ENCODE data around the gene TRAK2.

TRAK2 gene

GRCh38 chr2:201482543-201482942, 31.3 kb upstream of the TRAK2 start:
- DNase-seq (ENCODE audit: low read depth), result no peak
- no peak overlapping the region for H3K4me3 ChIP-seq (ENCODE audit: low read depth, low read length)
- TF ChIP-seq CTCF (IDR thresholded peaks at IDR 0.05; ENCODE audit: low read depth, low read length, missing control alignments), result no peak

- no peak overlapping the region for H3K4me3 ChIP-seq (ENCODE audit: low read depth, low read length)
- DNase-seq (ENCODE audit: low read depth), result no peak
- TF ChIP-seq CTCF (IDR thresholded peaks at IDR 0.05; ENCODE audit: low read depth, low read length, missing control alignments), result no peak
Measured at GRCh38 chr2:201472411-201472810, 21.2 kb upstream of the TRAK2 start.

DNA sequence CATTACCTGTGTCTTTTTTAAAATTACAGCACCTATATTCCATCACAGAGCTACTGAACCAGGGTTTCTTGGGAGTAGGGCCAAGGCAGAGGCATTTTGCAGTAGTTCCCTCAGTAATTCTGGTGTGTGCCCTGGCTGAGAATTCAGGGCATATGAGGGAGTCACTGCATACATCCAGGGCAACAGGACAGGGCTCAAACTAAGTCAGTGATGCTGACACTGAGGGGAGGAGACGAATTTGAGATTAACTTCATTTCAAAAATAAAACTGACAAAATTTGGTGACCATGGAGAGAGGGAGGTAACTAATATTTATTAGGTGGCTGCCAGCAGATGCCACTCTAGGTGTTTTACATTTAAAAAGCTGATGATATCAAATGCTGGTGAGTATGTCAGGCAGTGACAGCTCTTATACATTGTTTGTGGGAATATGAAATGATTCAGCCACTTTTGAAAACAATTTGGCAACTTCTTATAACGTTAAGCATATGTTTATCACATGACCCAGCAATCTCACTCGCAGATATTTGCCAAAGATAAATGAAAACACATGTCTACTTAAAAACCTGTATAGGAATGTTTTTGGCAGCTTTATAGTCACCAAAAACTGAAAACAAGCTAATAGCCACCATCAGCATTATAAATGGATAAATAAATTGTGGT, 20.6 kb upstream of the TRAK2 start:
- no peak overlapping the region for H3K4me3 ChIP-seq (ENCODE audit: low read depth, low read length)
- DNase-seq (ENCODE audit: low read depth), result no peak
- TF ChIP-seq CTCF (IDR thresholded peaks at IDR 0.05; ENCODE audit: low read depth, low read length, missing control alignments), result no peak

DNA sequence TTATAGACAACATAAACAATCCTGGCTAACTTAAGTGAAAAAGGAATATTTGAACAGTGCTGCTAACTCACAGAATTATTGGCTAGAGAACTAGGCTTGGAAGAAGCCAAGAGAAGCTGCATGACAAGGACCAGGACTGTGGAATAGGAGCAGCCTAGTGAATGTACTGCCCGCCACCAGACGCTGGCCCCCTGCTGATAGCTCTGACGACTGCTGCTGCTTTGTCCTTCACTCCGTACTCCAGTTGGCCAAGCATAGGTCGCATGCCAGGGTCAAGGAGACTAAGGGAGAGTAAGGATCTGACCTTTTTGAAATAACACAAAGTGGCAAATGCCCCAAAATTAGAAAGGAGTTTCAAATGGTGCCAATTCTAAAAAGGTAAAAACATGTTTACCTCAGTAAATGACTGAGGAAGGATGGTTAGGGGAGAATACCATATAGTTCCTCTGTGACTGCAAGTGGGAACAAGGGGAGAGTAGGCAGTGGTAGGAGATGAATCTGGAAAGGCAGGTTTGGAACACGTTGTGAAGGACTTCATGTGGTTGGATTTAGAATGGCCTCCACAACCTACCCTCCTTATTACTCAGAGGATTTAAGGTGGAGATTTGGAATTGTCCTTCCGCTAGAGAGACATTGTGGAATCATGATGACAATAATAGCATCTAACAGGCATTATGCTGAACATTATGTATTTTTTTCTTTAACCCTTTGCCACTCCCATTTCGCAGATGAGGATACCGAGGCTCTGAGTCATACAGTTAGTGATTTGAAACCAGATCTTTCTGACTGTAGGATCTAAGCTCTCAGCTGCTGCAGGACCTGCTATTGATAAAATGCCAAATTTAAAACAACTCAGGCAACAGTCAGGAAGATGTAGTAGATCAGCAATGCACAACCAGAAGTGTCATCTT, 19.8 kb upstream of the TRAK2 start:
- TF ChIP-seq CTCF (IDR thresholded peaks at IDR 0.05; ENCODE audit: low read depth, low read length, missing control alignments), result no peak
- no peak for DNase-seq (ENCODE audit: low read depth)
- H3K4me3 ChIP-seq (ENCODE audit: low read depth, low read length), result no peak overlapping the region

GRCh38 chr2:201467666-201468065, 16.4 kb upstream of the TRAK2 start:
- no peak for TF ChIP-seq CTCF (IDR thresholded peaks at IDR 0.05; ENCODE audit: low read depth, low read length, missing control alignments)
- H3K4me3 ChIP-seq (ENCODE audit: low read depth, low read length), result no peak overlapping the region
- no peak for DNase-seq (ENCODE audit: low read depth)

GRCh38 chr2:201466050-201466675, 14.9 kb upstream of the TRAK2 start:
- H3K4me3 ChIP-seq (ENCODE audit: low read depth, low read length), result no peak overlapping the region
- TF ChIP-seq CTCF (IDR thresholded peaks at IDR 0.05; ENCODE audit: low read depth, low read length, missing control alignments), result no peak
- no peak for DNase-seq (ENCODE audit: low read depth)

Data from GM12864 (cell line).